ENCODE measurements around the gene MB21D2.

Gene MB21D2

DNA sequence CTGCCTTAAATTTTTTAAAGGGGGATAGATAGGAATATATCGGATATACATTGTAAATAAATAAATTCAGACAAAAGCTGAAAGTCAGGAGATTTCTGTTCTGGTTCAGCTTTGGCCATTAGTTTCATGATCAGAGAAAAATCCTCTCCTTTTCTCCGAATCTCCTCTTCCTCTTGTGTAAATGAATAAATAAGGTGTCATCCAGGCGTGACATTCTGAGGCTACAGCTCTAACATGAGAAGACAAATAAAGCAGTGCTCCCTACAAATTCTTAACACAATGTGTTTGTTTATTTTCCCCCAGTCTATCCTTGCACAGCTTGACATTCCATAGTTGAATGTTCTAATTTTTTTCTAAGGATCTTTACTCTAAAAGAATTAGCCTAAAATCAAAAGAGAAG lies 9.4 kb upstream of the MB21D2 start:
- in situ Hi-C loops (cut with MboI; ENCODE audit: low sequenced_read_pairs) = no loop called here

DNA sequence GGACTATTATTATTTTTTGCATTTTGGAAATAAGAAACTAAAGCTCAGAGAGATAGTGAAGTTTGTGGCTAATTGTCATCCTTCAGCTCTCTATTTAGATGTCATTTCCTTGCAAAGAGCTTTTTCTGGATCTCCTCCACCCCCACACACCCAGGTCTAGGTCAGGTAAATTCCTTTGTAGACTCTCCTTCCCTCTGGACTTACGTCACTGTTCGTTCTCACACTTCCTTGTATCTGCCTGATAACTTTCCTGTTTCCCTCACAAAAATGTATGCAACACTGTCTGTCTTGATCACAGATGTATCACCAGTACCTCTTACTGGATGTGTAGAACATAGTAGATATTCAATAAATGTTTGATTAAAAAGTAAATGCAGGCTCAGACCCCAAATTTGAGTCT lies 6.1 kb upstream of the MB21D2 start:
- in situ Hi-C loops (cut with MboI; ENCODE audit: low sequenced_read_pairs) = no loop called here

DNA sequence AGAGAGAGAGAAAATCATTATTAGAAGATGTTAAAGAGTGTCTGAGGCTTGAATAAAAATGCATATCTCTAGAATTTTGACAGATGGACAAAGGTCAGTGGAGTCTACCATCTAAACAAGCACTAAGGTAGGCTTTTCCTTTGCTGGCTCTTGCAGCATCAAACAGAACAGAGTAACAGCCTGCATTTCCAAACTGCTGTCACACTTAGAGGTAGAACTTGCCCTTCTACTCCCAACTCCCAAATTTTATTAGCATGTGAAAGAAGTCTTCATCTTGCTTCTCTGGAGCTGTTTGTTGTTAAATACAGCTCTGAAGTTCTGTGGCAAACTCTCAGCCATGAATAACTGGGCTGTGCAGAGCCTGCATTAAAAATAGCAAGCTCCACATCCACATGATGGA lies 4.1 kb upstream of the MB21D2 start:
- in situ Hi-C loops (cut with MboI; ENCODE audit: low sequenced_read_pairs) = no loop called here

DNA sequence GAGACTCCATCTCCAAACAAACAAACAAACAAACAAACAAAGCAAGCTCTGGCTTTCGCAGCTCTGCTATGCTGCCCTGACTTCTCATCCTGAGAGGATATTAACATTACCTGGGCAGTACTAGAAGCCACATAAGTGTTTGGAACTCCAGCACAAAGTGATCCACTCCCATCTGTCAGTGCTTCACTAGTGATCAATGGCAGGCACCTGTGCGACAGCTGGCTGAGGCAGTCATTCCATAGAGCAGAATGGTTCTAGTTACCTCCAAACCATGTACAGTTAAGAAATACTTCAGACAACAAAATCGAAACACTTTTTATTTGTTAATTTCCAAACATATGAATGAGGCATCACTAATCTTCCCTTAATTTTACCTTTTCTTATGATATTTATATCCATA lies 2.8 kb upstream of the MB21D2 start:
- in situ Hi-C loops (cut with MboI; ENCODE audit: low sequenced_read_pairs) = no loop called here

DNA sequence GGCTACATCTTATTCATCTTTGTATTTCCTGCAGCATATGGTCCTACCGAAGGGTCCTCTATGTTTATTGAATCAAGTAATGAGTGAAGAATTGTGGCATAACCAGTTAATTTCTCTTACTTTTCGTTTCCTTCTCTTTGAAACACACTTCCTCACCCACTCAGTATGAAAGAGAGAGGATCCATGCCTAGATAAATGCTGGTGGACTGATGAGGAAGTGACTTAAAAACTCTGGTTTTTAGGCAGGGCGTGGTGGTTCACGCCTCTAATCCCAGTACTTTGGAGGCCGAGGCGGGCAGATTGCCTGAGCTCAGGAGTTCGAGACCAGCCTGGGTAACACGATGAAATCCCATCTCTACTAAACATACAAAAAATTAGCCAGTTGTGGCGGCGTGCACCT lies 2.2 kb upstream of the MB21D2 start:
- in situ Hi-C loops (cut with MboI; ENCODE audit: low sequenced_read_pairs) = no loop called here

DNA sequence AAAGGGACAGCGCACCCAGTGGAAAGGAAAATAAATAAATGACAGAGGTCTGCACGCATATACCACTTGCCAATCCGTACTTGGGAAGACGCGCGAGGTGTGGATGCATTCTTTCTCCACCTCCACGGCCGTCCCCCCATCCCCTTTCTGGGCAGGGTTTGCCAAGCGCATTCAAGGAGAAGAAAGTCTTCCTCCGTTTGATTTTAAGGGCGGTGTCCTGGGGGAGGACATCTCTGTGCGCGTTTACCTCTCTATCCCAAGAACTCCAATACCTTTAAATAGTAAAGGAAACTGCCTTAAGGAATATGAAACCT lies 576 bp upstream of the MB21D2 start:
- in situ Hi-C loops (cut with MboI; ENCODE audit: low sequenced_read_pairs) = no loop called here

DNA sequence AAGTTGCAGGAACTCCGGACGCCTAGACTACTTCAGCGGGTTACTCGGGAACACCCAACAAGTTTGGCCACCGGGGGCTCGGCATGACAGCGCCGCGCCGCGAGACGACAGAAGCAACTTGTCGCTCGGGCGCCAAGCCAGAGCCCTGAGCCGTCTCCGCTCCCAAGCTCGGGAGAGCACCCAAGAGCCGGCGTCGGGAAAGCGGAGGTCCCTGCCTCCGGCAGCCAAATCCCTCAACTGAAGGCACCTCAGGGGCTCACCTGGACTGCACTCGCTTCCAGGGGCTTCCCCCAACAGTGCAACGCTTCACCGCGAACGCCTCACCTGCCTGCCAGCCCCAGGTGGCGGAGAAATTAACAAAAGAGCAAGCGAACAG lies 640 bp downstream of the MB21D2 start:
- in situ Hi-C loops (cut with MboI; ENCODE audit: low sequenced_read_pairs) = no loop called here

DNA sequence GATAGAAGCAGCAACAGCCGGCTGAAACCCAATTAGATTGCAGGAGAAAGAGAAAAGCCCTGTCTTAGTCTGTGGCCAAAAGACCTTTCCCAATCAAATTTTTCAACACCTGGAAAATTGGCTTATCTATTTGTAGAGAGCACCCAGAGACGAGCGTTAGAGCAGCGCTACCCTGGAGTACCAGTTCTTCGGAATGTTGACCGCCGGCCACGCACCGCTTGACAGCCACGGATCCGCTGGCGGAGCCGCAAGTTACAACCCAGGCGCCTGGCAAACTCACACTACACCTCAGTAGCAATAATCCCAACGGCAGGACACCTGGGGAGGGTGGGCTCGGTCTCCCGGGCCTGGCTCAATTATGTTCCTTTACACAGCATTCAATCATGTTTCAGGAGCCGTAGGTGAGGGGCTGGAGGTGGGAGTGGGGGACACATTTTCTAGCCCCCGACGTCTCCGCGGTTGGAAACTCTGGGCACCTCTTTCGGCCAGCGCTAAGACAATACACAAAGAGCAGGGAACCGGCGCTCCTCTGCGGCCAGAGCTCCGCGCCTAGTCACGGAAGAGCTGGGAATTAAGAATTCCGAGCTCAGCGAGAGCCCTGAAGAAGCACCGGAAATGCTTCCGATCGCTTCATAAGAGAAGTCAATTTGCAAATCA lies 1.2 kb downstream of the MB21D2 start:
- in situ Hi-C loops (cut with MboI; ENCODE audit: low sequenced_read_pairs) = no loop called here

DNA sequence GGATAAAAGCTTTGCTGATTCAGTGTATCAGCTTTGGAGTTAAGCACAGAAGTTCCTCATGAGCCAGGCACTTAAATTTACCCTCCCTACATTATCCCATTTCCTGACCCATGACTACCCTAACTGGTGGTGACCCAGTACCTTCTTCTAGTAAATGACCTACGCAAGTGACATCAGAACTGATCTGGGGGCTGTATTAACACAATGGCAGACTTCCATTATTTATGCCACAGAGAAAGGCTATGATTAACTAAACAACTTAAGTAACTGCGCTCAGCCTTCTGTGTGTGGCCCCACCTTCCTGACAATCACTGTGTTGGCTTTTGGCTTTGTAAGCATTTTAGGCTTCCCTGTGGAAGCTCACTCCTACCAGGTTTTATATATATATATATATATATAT lies 1.9 kb downstream of the MB21D2 start:
- in situ Hi-C loops (cut with MboI; ENCODE audit: low sequenced_read_pairs) = no loop called here

DNA sequence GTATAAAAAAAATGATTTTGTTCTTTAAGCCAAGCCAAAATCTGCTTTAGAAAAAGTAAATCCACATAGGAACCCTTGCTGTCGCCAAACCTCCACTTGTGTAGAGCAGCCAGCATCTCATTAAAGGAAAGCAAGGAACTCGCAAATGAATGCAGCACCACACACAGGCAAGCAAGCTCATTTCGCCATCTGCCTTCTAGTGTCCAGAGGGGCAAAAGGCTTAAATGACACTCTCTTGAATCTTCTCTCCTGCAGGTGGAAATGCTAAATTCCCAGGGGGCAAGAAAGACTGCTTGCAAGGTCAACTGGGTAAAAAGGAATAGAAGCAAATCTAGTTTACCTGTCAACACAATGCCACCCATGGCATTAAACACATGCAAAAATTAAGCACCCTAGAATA lies 2.4 kb downstream of the MB21D2 start:
- in situ Hi-C loops (cut with MboI; ENCODE audit: low sequenced_read_pairs) = no loop called here

DNA sequence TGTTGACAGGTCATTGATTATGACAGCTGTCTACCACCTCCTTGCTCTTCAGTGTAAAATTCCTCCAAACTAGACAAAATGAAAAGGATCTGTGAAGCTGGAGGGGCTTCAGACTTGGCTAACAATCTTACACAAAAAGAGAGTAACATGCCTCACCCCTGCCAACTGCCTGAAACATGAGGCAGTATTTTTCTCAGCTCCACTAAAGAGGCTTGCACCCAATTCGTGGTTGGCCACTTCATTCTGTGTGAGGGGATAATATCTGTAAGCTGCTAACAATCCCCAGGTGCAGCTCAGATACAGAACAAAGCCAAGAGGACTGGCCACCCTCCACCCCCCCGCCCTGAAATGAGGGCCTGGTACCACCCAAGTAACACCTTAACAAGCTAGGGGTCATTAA lies 2.8 kb downstream of the MB21D2 start:
- in situ Hi-C loops (cut with MboI; ENCODE audit: low sequenced_read_pairs) = no loop called here

DNA sequence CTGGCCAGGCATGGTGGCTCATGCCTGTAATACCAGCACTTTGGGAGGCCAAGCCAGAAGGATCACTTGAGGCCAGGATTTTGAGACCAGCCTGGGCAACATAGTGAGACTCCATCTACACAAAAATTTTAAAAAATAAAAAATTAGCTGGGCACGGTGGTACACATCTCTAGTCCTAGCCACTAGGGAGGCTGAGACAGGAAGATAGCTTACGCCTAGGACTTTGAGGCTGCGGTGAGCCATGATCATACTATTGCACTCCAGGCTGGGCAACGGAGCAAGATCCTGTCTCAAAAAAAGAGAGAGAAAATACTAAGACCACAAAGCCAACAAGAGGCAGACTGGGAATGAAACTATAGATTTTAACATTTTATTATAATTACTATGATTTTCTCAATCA lies 4.1 kb downstream of the MB21D2 start:
- in situ Hi-C loops (cut with MboI; ENCODE audit: low sequenced_read_pairs) = no loop called here

DNA sequence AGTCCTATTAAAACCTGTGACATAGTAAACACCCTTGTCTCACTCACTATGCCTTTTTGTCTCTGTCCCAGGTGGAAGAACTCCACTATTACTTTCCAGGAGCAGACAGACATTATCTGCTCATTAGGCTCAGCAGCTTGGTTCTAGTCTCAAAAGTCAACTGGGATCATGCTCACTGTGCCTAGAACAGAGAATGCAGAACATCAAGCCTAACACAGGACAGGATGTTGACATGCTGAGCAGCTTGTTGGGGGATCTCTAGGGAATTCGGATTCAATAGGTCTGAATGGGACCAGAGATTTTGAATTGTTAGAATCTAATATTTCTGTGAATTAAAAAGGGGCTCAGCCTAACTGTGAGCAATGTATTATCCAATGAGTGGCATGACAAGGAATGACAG lies 6.4 kb downstream of the MB21D2 start:
- in situ Hi-C loops (cut with MboI; ENCODE audit: low sequenced_read_pairs) = no loop called here

DNA sequence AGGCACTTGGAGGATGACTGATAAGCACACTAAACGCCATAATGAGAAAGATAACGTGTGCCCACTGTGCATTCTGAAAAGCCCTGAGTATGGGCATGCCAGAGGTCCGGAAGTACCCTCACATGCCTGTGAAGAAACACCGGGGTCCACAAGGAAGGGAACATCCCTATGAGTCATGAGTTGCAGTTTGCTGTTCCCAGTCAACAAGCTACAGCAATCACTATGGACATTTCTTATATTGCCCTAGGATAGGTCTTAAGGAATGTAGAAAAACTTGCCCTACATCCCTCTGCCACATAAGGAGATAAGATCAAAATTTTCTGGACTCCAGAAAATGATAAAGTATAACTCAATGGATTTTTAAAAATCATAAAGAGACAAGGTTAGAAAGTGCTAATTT lies 9.9 kb downstream of the MB21D2 start:
- in situ Hi-C loops (cut with MboI; ENCODE audit: low sequenced_read_pairs) = no loop called here

DNA sequence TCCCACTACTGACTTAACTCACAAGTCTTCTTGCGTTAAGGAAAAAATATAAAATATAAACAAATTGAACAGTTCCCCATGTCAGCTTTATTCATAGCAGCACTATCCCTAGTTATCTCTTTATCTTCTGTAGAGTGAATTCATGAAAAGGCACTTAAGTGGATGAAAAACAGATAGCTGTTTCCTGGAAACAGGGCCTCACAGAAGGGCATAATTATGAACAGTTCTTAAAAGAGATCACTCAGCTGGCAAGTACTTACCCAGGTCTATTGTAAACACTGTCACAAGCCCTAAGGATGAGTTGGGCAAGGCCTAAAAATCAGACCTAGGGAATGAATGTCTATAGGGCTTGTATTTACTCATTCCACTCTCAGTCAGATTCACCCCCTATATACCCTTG lies 10.7 kb downstream of the MB21D2 start:
- in situ Hi-C loops (cut with MboI; ENCODE audit: low sequenced_read_pairs) = no loop called here

DNA sequence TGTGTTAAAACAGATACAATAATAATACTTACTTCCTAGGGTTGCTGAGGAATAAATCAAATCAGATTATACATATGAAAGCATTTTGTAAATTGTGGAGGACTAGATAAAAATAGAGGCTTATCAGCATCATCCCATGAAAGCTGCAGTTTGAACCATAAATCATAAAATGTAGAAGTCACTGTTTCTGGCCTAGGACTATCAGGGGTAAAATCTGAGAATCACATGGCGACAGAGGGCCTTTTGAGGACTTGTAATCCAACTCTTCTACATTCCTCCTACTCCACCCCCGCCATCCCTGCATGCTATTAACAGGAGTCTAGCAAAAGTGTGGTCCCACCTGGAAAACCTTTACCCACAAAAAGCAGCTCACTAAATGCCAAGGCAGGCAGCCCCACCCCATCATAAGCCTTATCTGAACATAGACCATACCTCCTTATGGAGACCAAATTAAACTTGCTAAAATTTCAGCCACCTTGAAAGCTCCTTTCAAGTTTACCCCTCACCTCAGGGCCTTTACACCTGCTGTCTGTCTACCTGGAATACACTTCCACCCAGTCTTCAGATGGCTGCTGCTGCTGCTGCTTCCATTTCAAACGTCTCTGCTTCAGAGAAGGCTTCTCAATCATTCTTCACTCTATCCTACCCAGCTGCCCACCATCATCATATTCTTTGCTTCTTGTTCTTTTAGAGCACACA lies 11.5 kb downstream of the MB21D2 start:
- in situ Hi-C loops (cut with MboI; ENCODE audit: low sequenced_read_pairs) = no loop called here

DNA sequence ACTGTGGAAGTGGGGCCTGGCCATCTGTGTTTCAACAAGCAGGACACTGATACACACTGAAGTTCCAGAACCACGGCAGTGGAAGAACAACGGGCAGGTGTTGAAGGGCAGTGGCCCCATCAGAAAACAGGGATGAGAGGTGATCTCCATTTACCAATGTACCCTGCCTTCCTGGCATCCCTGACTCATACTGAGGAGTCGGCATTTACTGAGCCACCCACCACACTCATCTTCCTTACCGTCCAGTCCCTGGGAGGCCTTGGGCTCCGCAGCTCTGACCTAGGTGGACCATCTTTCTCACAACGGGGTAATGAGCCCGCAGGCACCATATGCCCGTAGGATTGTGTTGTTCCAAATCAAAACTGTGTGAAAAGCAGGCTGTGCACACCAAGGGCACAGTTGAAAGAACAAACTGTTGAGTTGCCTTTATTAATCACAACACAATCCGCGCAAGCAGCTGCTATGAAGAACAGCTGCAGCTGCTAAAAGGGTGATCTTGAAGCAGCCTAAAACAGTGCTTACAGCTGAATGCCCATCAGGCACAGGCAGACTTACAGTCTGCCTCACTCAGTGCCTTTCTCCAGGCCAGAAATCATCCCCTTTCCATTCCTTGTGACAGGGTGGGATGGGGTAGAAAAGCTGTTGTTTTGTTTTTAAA lies 12.9 kb downstream of the MB21D2 start:
- in situ Hi-C loops (cut with MboI; ENCODE audit: low sequenced_read_pairs) = no loop called here

DNA sequence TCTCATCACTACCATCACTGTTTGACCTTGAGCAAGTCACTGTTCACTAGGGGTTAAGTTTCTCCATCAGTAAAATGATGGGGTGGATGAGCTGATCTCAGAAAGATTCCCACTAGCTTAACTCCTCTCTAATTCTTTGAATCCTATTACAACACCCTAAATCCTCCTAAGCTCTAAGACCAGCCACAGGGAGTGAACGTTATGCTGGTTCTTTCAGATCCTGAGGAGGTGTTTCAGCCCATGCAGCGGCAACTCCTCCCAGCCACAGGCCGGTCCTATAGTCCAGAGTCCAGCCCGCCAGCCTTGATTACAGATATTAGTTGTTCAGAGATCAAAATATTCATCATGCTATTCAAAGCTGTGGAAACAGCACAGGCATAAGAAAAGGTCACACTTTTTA lies 15.1 kb downstream of the MB21D2 start:
- in situ Hi-C loops (cut with MboI; ENCODE audit: low sequenced_read_pairs) = no loop called here

DNA sequence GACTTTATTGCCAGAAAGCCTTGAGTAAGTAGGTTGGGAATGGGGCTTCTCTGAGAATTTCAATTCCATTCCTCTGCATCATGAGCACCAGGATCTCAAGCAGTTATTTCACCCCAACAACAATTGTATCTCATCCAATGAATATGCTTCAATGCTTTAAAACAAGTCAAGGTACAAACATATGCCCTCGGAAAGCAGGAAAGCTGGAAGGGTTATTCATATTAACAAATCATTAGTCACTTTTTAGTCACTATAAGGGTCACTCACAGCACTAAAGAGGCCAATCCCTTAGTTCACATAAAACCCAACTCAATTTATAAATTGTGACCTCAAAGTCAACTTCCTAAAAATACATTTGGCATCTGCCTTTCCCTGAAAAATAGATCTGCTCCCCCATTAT lies 16.2 kb downstream of the MB21D2 start:
- in situ Hi-C loops (cut with MboI; ENCODE audit: low sequenced_read_pairs) = no loop called here

DNA sequence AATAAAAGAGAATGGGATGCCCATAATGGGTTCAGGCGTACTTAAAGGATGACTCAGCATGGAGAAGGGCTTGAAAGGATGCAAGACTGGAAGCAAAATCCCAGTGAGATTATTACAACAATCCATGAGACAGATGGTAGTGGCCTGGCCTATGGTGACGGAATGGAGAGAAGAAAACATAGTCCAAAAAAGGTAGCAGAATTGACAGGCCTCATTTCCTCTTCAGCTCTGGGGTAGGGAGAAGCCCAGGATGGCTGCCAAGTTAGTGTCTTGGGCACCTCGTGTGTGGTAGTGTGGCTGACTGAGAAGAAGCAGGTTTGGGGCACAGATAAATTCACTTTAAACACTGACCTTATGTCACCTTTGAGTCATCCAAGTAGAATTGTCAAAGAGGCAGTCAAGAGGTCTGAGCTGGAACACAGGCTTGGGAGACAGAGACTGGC lies 18.1 kb downstream of the MB21D2 start:
- in situ Hi-C loops (cut with MboI; ENCODE audit: low sequenced_read_pairs) = no loop called here

DNA sequence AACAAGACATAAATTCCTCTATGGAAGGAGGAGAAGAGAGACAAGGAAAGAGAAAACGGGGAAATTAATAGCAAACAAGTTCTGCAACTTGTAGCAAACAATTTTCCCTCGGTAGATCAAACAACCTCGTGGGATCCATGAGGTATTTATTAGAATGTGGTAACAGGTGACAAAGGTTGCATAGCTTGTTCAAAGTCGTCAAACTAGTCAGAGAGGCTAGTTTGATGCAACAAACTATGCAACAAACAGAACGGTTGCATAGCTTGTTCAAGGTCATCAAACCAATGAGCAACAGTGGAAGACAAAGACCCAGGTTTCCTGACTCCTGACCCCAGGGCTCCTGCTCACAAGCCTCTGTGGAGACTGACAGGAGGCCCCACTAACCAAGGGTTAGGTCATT lies 20.7 kb downstream of the MB21D2 start:
- in situ Hi-C loops (cut with MboI; ENCODE audit: low sequenced_read_pairs) = no loop called here

DNA sequence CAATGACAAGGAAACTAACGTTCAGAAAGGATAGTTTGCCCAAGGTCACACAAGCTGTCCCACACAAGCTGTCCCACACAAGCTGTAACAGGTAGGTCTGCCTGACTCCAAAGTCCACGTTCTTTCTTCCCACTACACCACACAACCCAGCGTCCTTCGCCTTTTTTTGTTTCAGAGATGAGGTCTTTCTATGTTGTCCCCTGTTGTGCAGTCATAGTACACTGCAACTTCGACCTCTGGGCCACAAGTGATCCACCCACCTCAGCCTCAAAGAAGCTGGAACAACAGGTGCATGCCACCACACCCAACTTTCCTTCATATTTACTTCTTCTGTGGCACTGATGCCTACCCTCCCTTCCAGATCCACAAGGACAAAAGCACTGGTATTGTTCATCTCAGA lies 21.4 kb downstream of the MB21D2 start:
- in situ Hi-C loops (cut with MboI; ENCODE audit: low sequenced_read_pairs) = no loop called here

DNA sequence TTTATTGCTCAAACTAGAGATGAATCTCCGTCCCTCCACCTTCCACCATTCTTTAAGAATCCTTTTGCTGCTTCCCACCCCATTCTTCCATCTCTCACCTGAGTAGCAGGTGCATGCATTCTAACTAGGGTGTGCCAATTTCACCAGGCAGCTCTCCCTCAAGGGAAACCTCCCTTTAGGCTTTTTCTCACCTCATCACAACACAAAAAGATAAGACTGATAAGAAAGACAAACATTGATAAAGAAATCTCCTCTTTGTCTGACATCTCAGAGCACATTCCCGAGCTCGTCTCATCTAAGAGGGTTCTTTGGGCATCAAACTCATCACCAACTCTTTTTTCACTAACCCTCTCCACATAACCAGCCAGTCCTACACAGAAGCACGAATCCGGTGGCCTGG lies 23.0 kb downstream of the MB21D2 start:
- in situ Hi-C loops (cut with MboI; ENCODE audit: low sequenced_read_pairs) = no loop called here

All from HL-60/S4 treated with retinoic acid at 250 ng/mL for 4 days and 3 days (cell line).